ENCODE measurements around the gene KHDC1L. TPM values are rescaled to one million over a fixed set of nuclear protein-coding genes. Genes with fewer than 3 reads are reported as not detected.
A peak's percentile ranks its signal among the peaks of the same experiment; 100 is the strongest.

KHDC1L gene
- total and polyA plus RNA-seq, 2 of the 4 experiments (the other 2 are of a cell fraction): 0.18 to 0.68 TPM

DNA sequence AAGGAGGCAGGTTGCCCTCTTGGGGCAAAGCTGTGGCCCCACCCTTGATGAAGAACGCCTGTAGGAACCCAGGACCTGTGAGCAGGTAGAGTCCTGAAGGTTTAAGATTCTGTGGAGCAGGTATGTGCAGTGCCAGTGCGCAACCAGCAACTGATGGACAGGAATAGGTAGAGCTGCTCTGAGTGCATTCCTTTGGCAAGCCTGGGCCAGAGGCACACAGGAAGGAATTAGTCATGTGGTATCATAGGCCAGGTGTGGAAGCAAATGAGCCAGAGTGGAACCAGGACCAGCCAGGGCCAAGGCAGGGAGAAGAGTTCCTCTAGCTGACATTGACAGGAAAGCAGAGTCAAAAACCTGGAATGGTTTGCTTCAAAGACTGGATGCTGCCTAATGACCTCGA, 39.1 kb upstream of the KHDC1L start:
- in situ Hi-C loops (cut with MboI; ENCODE audit: low sequenced_read_pairs): no loop called here
- H3K56ac ChIP-seq (ENCODE audit: extremely low read depth, insufficient read depth, low read length): no peak overlapping the region
- intact Hi-C loops (cut with micrococcal nuclease): no loop called here
- TF ChIP-seq, protein P1, sequence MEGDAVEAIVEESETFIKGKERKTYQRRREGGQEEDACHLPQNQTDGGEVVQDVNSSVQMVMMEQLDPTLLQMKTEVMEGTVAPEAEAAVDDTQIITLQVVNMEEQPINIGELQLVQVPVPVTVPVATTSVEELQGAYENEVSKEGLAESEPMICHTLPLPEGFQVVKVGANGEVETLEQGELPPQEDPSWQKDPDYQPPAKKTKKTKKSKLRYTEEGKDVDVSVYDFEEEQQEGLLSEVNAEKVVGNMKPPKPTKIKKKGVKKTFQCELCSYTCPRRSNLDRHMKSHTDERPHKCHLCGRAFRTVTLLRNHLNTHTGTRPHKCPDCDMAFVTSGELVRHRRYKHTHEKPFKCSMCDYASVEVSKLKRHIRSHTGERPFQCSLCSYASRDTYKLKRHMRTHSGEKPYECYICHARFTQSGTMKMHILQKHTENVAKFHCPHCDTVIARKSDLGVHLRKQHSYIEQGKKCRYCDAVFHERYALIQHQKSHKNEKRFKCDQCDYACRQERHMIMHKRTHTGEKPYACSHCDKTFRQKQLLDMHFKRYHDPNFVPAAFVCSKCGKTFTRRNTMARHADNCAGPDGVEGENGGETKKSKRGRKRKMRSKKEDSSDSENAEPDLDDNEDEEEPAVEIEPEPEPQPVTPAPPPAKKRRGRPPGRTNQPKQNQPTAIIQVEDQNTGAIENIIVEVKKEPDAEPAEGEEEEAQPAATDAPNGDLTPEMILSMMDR (conservative IDR thresholded peaks at IDR 0.05; ENCODE audit: low read depth, low read length): no peak
- TF ChIP-seq POLR2A (IDR thresholded peaks at IDR 0.05; ENCODE audit: low read depth, low read length): no peak
- TF ChIP-seq BHLHE40 (IDR thresholded peaks at IDR 0.05; ENCODE audit: low read depth, low read length): no peak
- TF ChIP-seq, protein P2, sequence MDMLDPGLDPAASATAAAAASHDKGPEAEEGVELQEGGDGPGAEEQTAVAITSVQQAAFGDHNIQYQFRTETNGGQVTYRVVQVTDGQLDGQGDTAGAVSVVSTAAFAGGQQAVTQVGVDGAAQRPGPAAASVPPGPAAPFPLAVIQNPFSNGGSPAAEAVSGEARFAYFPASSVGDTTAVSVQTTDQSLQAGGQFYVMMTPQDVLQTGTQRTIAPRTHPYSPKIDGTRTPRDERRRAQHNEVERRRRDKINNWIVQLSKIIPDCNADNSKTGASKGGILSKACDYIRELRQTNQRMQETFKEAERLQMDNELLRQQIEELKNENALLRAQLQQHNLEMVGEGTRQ (IDR thresholded peaks at IDR 0.05; ENCODE audit: low read depth, low read length): no peak
- no peak for TF ChIP-seq CEBPB (IDR thresholded peaks at IDR 0.05; ENCODE audit: low read depth, low read length)
- TF ChIP-seq, protein P3, sequence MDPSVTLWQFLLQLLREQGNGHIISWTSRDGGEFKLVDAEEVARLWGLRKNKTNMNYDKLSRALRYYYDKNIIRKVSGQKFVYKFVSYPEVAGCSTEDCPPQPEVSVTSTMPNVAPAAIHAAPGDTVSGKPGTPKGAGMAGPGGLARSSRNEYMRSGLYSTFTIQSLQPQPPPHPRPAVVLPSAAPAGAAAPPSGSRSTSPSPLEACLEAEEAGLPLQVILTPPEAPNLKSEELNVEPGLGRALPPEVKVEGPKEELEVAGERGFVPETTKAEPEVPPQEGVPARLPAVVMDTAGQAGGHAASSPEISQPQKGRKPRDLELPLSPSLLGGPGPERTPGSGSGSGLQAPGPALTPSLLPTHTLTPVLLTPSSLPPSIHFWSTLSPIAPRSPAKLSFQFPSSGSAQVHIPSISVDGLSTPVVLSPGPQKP (IDR thresholded peaks at IDR 0.05; ENCODE audit: borderline replicate concordance, low read depth, low read length): no peak
- POLR2A ChIA-PET (ENCODE audit: unreplicated experiment): no interaction called here
- H4K91ac ChIP-seq (ENCODE audit: insufficient read depth, low read depth, low read length): no peak overlapping the region
- no peak overlapping the region for H3K14ac ChIP-seq (replicated peaks; ENCODE audit: low read depth, low read length)
- CTCF ChIA-PET: interaction anchor here (0.6 kb wide), 1 partner anchor 1120 kb away, joined by 3 read pairs; no protein-coding TSS in a partner anchor
- no peak overlapping the region for H4K8ac ChIP-seq (ENCODE audit: low read depth in 2 of 2, low read length in 2 of 2)
- H3K4me3 ChIP-seq (ENCODE audit: insufficient read depth, low read depth, low read length): no peak overlapping the region
- no peaks in the 10 kb centered on the region for H4K20me1 ChIP-seq (ENCODE audit: insufficient read depth, low read length)
- peaks cover 7% of the 10 kb centered on the region for H3K36me3 ChIP-seq (ENCODE audit: control insufficient read depth, insufficient read depth, low read length)
- no peak for DNase-seq
- H2AK5ac ChIP-seq (ENCODE audit: low read depth, low read length): no peak overlapping the region
- BruUV-seq (replicated peaks): no TSS peak
- H2BK15ac ChIP-seq (ENCODE audit: low read depth, low read length): no peak overlapping the region
- no peak overlapping the region for H2BK5ac ChIP-seq (ENCODE audit: low read depth, low read length, poor library complexity, severe bottlenecking)
- dilution Hi-C loops (cut with HindIII; ENCODE audit: low sequenced_read_pairs, unreplicated experiment): no loop called here
- H3K4me2 ChIP-seq (ENCODE audit: low read depth, low read length): no peak overlapping the region
- H3K9me1 ChIP-seq (ENCODE audit: insufficient read depth, low read length): peaks cover 18% of the 10 kb centered on the region
- no peak overlapping the region for H2AFZ ChIP-seq (replicated peaks; ENCODE audit: low read length, poor library complexity)
- WGBS, 2 experiments (ENCODE audit: extremely low coverage in 2 of 2, insufficient read length in 1 of 2): 100% methylated on average over 3 of the region's 3 CpGs; no CpG with 5 or more reads in 1 of the 2 experiments
- no peak overlapping the region for H4K5ac ChIP-seq (ENCODE audit: low read depth, low read length)
- no peak for ATAC-seq (ENCODE audit: low read depth)
- no peaks in the 10 kb centered on the region for H3K27me3 ChIP-seq (ENCODE audit: control insufficient read depth, insufficient read depth, low read length)
- H2BK20ac ChIP-seq (ENCODE audit: low read depth, low read length): no peak overlapping the region
- H2AK9ac ChIP-seq (replicated peaks; ENCODE audit: low read depth, low read length, poor library complexity): peak overlapping the region; percentile 74
- peaks cover 13 to 24% of the 10 kb centered on the region in 2 experiments; a peak in 3 of 4 replicates for H3K79me1 ChIP-seq (ENCODE audit: low read depth in 1 of 2, low read length in 2 of 2)
- H3K9me3 ChIP-seq (ENCODE audit: control insufficient read depth, insufficient read depth, low read length): no peaks in the 10 kb centered on the region
- no peak overlapping the region for H3K27ac ChIP-seq (ENCODE audit: insufficient read depth, low read length)
- no peak overlapping the region for H3K4ac ChIP-seq (ENCODE audit: low read depth, low read length)
- H2BK120ac ChIP-seq (ENCODE audit: low read depth, low read length): no peak overlapping the region
- H3K23ac ChIP-seq (ENCODE audit: low read depth, low read length): no peak overlapping the region
- H3K18ac ChIP-seq (ENCODE audit: low read depth, low read length): no peak overlapping the region
- no peak overlapping the region for H3K9ac ChIP-seq (ENCODE audit: low read depth, low read length)
- H3K4me1 ChIP-seq (ENCODE audit: control insufficient read depth, insufficient read depth, low read length): no peaks in the 10 kb centered on the region

Data from IMR-90 (cell line).